ENCODE data around the gene ANKRD36B.
"Not testable (repeated sequence)": the region's sequence is repeated elsewhere in the genome, so short reads cannot be mapped to it uniquely, and the experiment has no call there.

The ANKRD36B gene

DNA sequence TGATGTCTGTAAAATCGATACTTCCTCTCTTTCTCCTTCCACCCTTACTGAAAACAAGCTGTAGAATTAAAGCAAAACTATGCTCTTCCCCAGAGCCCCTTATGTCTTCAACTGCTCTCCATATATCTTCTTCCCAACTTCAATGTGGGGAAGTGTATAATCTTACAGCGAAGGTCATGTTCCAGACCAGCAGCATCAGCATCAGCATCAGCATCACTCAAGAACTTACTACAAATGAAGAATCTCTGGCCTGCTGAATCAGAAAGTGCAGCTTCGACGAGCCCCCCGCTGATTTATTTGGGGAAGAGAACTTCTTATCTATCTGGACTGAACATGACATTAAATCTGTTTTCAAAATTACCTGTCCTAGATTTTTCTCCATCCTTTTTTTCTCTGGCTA is 40.6 kb downstream of the ANKRD36B start:
- DNase-seq (ENCODE audit: low spot score): not testable (repeated sequence)

- DNase-seq (ENCODE audit: low spot score): not testable (repeated sequence)
Observed at GRCh38 chr2:97548536-97548935, 41.1 kb downstream of the ANKRD36B start.

DNA sequence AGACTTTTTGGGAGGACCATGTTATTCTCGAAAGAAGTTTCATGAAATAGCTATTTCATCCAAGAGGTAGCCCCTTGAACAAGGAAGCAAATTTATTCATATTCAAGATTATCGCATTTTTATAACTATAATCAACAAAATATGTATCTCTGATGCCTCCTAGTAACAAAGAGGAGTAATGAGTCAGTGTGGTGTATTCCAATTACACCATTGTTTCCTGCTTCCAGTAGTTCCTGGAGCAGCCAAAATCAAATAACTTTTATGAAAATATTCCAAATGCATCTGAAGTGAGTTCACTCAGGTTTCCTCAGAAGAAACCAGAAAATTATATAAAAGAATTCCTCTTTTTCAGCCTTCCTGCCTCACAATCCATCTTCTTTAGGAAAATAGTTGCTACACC is 43.0 kb downstream of the ANKRD36B start:
- DNase-seq (ENCODE audit: low spot score): no peak

DNA sequence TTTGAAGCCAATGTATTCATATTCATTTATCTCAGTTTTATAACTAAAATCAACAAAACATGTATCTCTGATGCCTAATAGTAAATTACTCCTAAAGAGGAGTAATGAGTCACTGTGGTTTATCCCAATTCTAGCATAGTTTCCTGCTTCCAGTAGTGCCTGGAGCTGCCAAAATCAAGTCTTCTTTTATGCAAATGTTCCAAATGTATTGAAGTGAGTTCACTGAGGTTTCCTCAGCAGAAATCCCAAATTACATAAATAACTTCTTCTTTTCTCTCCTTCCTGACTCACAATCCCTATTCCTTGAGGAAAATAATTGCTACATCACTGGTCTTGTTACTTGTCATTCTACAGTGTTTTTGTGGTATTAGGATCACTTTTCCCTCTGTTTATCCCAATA is 44.8 kb downstream of the ANKRD36B start:
- not testable (repeated sequence) for DNase-seq (ENCODE audit: low spot score)

- DNase-seq (ENCODE audit: low spot score): not testable (repeated sequence)
Observed at GRCh38 chr2:97525904-97526303, 63.8 kb downstream of the ANKRD36B start.

GRCh38 chr2:97523816-97524215 is 65.9 kb downstream of the ANKRD36B start:
- not testable (repeated sequence) for DNase-seq (ENCODE audit: low spot score)

DNA sequence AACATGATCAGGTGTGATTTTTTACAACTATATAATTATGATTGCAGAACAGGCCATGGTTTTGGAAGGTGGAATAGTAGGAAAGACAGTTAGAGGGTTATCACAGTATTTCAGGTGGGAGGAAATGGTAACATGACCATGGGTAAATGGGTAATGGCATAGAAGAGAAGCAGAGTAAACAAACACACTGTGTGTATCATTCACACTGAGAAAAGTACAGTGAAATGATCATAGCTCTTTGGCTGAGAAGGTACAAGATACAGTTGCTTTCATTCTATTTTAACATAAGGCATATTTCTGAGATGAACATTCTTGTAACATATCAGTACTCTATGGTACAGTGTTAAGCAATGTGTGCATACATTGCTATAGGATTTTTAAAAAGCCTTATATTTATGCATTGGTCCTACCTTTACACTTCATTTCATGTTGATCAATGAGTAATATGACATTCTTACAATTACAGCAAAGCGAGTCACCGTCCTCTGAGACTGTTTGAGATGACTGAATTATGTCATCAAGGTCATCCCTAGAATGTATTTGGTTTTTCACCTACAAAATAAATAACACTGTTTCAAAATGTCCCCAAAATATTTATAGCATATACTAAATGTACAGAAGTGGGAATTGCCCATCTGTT is 66.6 kb downstream of the ANKRD36B start:
- DNase-seq (ENCODE audit: low spot score): not testable (repeated sequence)

GRCh38 chr2:97495651-97496050 is 94.0 kb downstream of the ANKRD36B start:
- not testable (repeated sequence) for DNase-seq (ENCODE audit: low spot score)

DNA sequence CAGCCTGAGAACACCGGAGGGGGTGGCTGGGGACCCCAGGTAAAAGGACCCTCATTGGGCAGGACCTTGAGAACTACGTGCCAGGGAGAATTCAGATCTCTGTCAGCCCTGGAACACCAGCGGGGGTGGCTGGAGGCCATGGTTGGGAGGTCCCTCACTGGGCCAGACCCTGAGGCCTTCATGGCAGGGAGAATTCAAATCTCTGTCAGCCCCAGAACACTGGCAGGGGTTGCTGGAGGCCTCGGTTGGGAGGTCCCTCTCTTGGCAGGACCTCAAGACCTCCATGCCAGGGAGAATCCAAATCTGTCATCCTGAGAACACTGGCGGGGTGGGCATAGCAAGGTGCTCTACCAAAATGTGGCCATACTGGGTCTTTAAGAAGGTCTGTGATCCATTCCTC is 99.5 kb downstream of the ANKRD36B start:
- DNase-seq (ENCODE audit: low spot score): not testable (repeated sequence)

All from D341Med (cell line).